Caco-2 (cell line): ENCODE measurements around the gene CHSY3. TPM values are rescaled to one million over a fixed set of nuclear protein-coding genes. Genes with fewer than 3 reads are reported as not detected.

Experiments
- BruUV-seq: library from RNA; stranded (reverse); fragments of 400-500 nt; replicated peaks from 2 replicates; lab custom pipeline; 2021; lab: Mats Ljungman, UMichigan
- CTCF ChIA-PET: fragments of 300-600 bp; sonication (Branson Sonifier 250); formaldehyde crosslinking; loops from one replicate; lab custom pipeline; 2022; ENCODE audit warnings: antibody characterized with exemption; lab: Charles Lee
- POLR2A ChIA-PET: fragments of 300-600 bp; sonication (Branson Sonifier 250); formaldehyde crosslinking; loops from one replicate; lab custom pipeline; 2022; ENCODE audit warnings: antibody characterized with exemption; lab: Charles Lee
- DNase-seq, 2 experiments: peaks; one replicate each; pipeline versions ENCODE4 v3.0.0 to v3.0.0-alpha.2; 2020 to 2022
- H3K27me3 ChIP-seq: replicated peaks from 2 replicates; pipeline ENCODE4 v1.6.0; 2011; ENCODE audit warnings: low read length; ENCODE audit not compliant: control insufficient read depth, insufficient read depth
- H3K36me3 ChIP-seq: 2 replicates; pipeline ENCODE4 v1.5.1; 2011; ENCODE audit warnings: low read length; ENCODE audit not compliant: control insufficient read depth, insufficient read depth
- H3K4me1 ChIP-seq: fragments of 250-450 bp; sonication (Bioruptor Pico); 2 replicates; pipeline ENCODE4 v1.5.1; 2020; ENCODE audit warnings: mild to moderate bottlenecking
- H3K4me3 ChIP-seq: 2 replicates; pipeline ENCODE4 v1.5.1; 2011; ENCODE audit warnings: low read depth, mild to moderate bottlenecking, control low read depth, low read length
- H3K9me3 ChIP-seq: fragments of 250-450 bp; sonication (Bioruptor Pico); 2 replicates; pipeline ENCODE4 v1.5.1; 2020; ENCODE audit warnings: mild to moderate bottlenecking, moderate library complexity
- H3K27ac Mint-ChIP-seq: one replicate; pipeline ENCODE4 v1.8.0; 2022; ENCODE audit warnings: mixed read lengths; ENCODE audit not compliant: unreplicated experiment
- H3K27me3 Mint-ChIP-seq: one replicate; pipeline ENCODE4 v1.8.0; 2022; ENCODE audit warnings: mixed read lengths; ENCODE audit not compliant: insufficient read depth, unreplicated experiment
- H3K36me3 Mint-ChIP-seq: one replicate; pipeline ENCODE4 v1.8.0; 2022; ENCODE audit warnings: mild to moderate bottlenecking, mixed read lengths; ENCODE audit not compliant: insufficient read depth, unreplicated experiment
- H3K4me1 Mint-ChIP-seq: one replicate; pipeline ENCODE4 v1.8.0; 2022; ENCODE audit warnings: low read depth, mixed read lengths; ENCODE audit not compliant: unreplicated experiment
- H3K4me3 Mint-ChIP-seq: one replicate; pipeline ENCODE4 v1.8.0; 2022; ENCODE audit warnings: mild to moderate bottlenecking, moderate library complexity, mixed read lengths; ENCODE audit not compliant: unreplicated experiment
- H3K9me3 Mint-ChIP-seq: one replicate; pipeline ENCODE4 v1.8.0; 2022; ENCODE audit warnings: mixed read lengths; ENCODE audit not compliant: unreplicated experiment
- intact Hi-C: fragments of 100-400 bp; cut with micrococcal nuclease; formaldehyde crosslinking; loops from one replicate; pipeline ENCODE4 v1.10.0; 2022; ENCODE audit not compliant: unreplicated experiment
- total RNA-seq: library from RNA; stranded (reverse); gene quantifications from 2 replicates; pipeline ENCODE4 v1.2.3, GENCODE V29; 2022
- TF ChIP-seq, protein P1 (sequence below), 2 experiments: fragments of 200-600 bp in 1 of 2; IDR thresholded peaks; 1 replicate in 1 of 2; 2 replicates in 1 of 2; pipeline versions ENCODE4 v1.5.1 to v1.8.0; 2011 to 2022; ENCODE audit warnings: antibody characterized with exemption in 1 of 2, control low read depth in 1 of 2, inconsistent platforms in 1 of 2, low read depth in 1 of 2, low read length in 1 of 2, mild to moderate bottlenecking in 1 of 2, moderate library complexity in 1 of 2; ENCODE audit not compliant: insufficient read depth in 1 of 2, severe bottlenecking in 1 of 2, unreplicated experiment in 1 of 2

The CHSY3 gene
- total RNA-seq, 1 experiment from 2014 or later, result 0.32 TPM

DNA sequence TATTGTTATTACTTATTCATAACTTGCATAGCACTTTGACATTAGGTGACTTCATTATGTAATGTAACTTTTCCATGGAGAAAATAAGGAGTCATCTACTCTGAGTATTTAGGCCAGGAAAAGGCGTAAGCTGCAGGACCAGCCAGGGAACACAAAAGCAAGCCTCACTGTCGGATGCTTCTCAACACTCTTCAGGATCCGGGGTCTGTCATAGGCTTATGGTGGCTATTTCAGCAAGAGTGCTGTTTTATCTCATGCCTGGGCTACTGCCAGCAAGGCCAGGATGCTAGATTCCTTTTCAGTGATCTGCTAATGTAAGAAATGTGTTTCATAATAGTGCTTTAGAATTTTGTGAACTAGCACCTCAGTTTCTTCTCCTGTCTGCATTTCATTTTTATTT lies 162.4 kb downstream of the CHSY3 start:
- no peaks in the 10 kb centered on the region for H3K9me3 ChIP-seq
- BruUV-seq, result no TSS peak
- H3K4me1 Mint-ChIP-seq, result no peaks in the 10 kb centered on the region
- TF ChIP-seq, protein P1, sequence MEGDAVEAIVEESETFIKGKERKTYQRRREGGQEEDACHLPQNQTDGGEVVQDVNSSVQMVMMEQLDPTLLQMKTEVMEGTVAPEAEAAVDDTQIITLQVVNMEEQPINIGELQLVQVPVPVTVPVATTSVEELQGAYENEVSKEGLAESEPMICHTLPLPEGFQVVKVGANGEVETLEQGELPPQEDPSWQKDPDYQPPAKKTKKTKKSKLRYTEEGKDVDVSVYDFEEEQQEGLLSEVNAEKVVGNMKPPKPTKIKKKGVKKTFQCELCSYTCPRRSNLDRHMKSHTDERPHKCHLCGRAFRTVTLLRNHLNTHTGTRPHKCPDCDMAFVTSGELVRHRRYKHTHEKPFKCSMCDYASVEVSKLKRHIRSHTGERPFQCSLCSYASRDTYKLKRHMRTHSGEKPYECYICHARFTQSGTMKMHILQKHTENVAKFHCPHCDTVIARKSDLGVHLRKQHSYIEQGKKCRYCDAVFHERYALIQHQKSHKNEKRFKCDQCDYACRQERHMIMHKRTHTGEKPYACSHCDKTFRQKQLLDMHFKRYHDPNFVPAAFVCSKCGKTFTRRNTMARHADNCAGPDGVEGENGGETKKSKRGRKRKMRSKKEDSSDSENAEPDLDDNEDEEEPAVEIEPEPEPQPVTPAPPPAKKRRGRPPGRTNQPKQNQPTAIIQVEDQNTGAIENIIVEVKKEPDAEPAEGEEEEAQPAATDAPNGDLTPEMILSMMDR (IDR thresholded peaks at IDR 0.05; ENCODE audit: insufficient read depth in 1 of 2, low read depth in 1 of 2, low read length in 1 of 2, severe bottlenecking in 1 of 2, unreplicated experiment in 1 of 2), result no peak
- H3K36me3 ChIP-seq, result no peaks in the 10 kb centered on the region
- H3K4me3 ChIP-seq, result no peak overlapping the region
- POLR2A ChIA-PET, result no interaction called here
- DNase-seq, result no peak
- no peaks in the 10 kb centered on the region for H3K4me1 ChIP-seq
- no peaks in the 10 kb centered on the region for H3K27me3 ChIP-seq
- H3K9me3 Mint-ChIP-seq, result no peaks in the 10 kb centered on the region
- intact Hi-C loops, result no loop called here
- H3K27me3 Mint-ChIP-seq, result no peaks in the 10 kb centered on the region
- no peaks in the 10 kb centered on the region for H3K36me3 Mint-ChIP-seq
- CTCF ChIA-PET, result no interaction called here
- H3K4me3 Mint-ChIP-seq, result no peak overlapping the region
- H3K27ac Mint-ChIP-seq, result no peak overlapping the region

DNA sequence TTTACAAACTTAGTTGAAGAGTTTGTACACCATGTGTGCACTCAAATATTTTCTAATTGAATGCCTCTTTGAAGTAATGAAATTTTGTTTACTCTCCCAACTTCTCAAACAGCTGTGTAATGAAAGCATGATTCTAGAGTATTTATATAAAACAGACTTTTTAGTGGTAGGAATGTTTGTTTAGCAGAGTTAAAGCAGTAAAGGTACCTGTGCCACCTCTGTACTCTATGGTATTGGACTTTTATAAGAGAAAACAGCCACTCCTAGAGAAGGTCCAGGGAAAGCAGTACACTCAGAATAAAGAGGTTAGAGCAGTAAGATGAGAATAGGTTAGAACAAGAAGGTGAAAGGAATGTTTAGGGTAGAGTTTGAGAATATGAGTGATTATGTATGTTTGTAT lies 163.1 kb downstream of the CHSY3 start:
- Mint-ChIP-seq H3K27ac (no peak overlapping the region), H3K4me1 (no peaks in the 10 kb centered on the region), H3K9me3 (no peaks in the 10 kb centered on the region), H3K27me3 (no peaks in the 10 kb centered on the region), H3K36me3 (no peaks in the 10 kb centered on the region), H3K4me3 (no peak overlapping the region)
- TF ChIP-seq, protein P1 (IDR thresholded peaks at IDR 0.05; ENCODE audit: insufficient read depth in 1 of 2, low read depth in 1 of 2, low read length in 1 of 2, severe bottlenecking in 1 of 2, unreplicated experiment in 1 of 2), result no peak
- Histone ChIP-seq H3K36me3 (no peaks in the 10 kb centered on the region), H3K9me3 (no peaks in the 10 kb centered on the region), H3K27me3 (no peaks in the 10 kb centered on the region), H3K4me3 (no peak overlapping the region), H3K4me1 (no peaks in the 10 kb centered on the region)
- no peak for DNase-seq
- intact Hi-C loops, result no loop called here
- ChIA-PET CTCF (no interaction called here), POLR2A (no interaction called here)
- no TSS peak for BruUV-seq

DNA sequence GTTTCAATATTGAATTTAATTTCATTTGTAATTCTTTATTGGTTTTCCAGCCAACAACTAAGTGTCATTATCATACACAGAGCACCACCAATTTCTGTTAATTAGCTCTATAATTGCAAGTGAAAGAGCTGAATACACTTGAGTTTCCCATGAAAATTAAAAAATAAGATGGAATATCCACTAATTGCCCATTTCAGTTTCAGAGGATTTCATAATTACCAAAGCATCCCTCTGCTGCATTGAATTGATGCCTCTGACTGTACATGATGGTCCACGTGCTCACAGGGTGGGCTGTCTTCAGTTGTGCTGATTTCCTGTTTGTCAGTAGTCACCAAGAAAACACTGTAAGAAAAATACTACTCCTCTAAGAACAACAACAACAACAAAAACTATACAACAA lies 163.8 kb downstream of the CHSY3 start:
- ChIA-PET CTCF (no interaction called here), POLR2A (no interaction called here)
- Mint-ChIP-seq H3K27me3 (no peaks in the 10 kb centered on the region), H3K4me3 (no peak overlapping the region), H3K36me3 (no peaks in the 10 kb centered on the region), H3K4me1 (no peaks in the 10 kb centered on the region), H3K27ac (no peak overlapping the region), H3K9me3 (no peaks in the 10 kb centered on the region)
- no peak overlapping the region for H3K4me3 ChIP-seq
- intact Hi-C loops, result no loop called here
- H3K27me3 ChIP-seq, result no peaks in the 10 kb centered on the region
- no peaks in the 10 kb centered on the region for H3K36me3 ChIP-seq
- no peak for DNase-seq
- TF ChIP-seq, protein P1 (IDR thresholded peaks at IDR 0.05; ENCODE audit: insufficient read depth in 1 of 2, low read depth in 1 of 2, low read length in 1 of 2, severe bottlenecking in 1 of 2, unreplicated experiment in 1 of 2), result no peak
- no TSS peak for BruUV-seq
- H3K4me1 ChIP-seq, result no peaks in the 10 kb centered on the region
- no peaks in the 10 kb centered on the region for H3K9me3 ChIP-seq
